IMR-90 (cell line): ENCODE measurements around the gene NADK2. TPM values are rescaled to one million over a fixed set of nuclear protein-coding genes. Genes with fewer than 3 reads are reported as not detected.

ENCODE experiments used
- ATAC-seq: fragments of 200-7000 bp; cut with Tn5 transposase; 2 replicates; pipeline ENCODE4 v1.9.1; 2020; ENCODE audit warnings: low read depth, mild to moderate bottlenecking, moderate library complexity
- BruUV-seq: library from RNA; stranded (reverse); fragments of 400-500 nt; replicated peaks from 2 replicates; lab custom pipeline; 2021; lab: Mats Ljungman, UMichigan
- CTCF ChIA-PET: fragments of 300-600 bp; formaldehyde crosslinking; extraction: SDS; loops from one replicate; lab custom pipeline; 2021; ENCODE audit warnings: antibody characterized with exemption; lab: Yijun Ruan, JAX
- POLR2A ChIA-PET: fragments of 300-600 bp; sonication (Branson Sonifier 250); formaldehyde crosslinking; loops from one replicate; lab custom pipeline; 2022; ENCODE audit warnings: antibody characterized with exemption; ENCODE audit not compliant: unreplicated experiment; lab: Charles Lee
- DNase-seq: peaks from one replicate; pipeline ENCODE4 v3.0.0; 2013
- H2AFZ ChIP-seq: replicated peaks from 2 replicates; pipeline ENCODE3; 2013; ENCODE audit warnings: low read length, mild to moderate bottlenecking; ENCODE audit not compliant: poor library complexity
- H2AK5ac ChIP-seq: 2 replicates; pipeline ENCODE4 v1.6.1; 2013; ENCODE audit warnings: low read depth, low read length, inconsistent platforms
- H2AK9ac ChIP-seq: replicated peaks from 2 replicates; pipeline ENCODE3; 2013; ENCODE audit warnings: mild to moderate bottlenecking, low read depth, low read length, moderate library complexity; ENCODE audit not compliant: poor library complexity
- H2BK120ac ChIP-seq: 2 replicates; pipeline ENCODE4 v1.6.1; 2013; ENCODE audit warnings: low read depth, low read length, inconsistent platforms
- H2BK15ac ChIP-seq: 3 replicates; pipeline ENCODE4 v1.6.1; 2013; ENCODE audit warnings: low read depth, low read length, inconsistent platforms
- H2BK20ac ChIP-seq: 2 replicates; pipeline ENCODE4 v1.6.1; 2013; ENCODE audit warnings: low read depth, mild to moderate bottlenecking, inconsistent platforms, low read length, moderate library complexity
- H2BK5ac ChIP-seq: 2 replicates; pipeline ENCODE4 v1.6.1; 2013; ENCODE audit warnings: mild to moderate bottlenecking, low read depth, low read length, inconsistent platforms; ENCODE audit not compliant: poor library complexity, severe bottlenecking
- H3K14ac ChIP-seq: replicated peaks from 2 replicates; pipeline ENCODE4 v1.6.1; 2013; ENCODE audit warnings: low read depth, low read length, inconsistent platforms
- H3K18ac ChIP-seq: 2 replicates; pipeline ENCODE4 v1.6.1; 2013; ENCODE audit warnings: low read depth, low read length, control low read depth
- H3K23ac ChIP-seq: 2 replicates; pipeline ENCODE4 v1.6.1; 2013; ENCODE audit warnings: low read depth, low read length, inconsistent platforms
- H3K27ac ChIP-seq: 2 replicates; pipeline ENCODE4 v1.5.1; 2013; ENCODE audit warnings: mild to moderate bottlenecking, control low read depth, low read length; ENCODE audit not compliant: insufficient read depth
- H3K27me3 ChIP-seq: 2 replicates; pipeline ENCODE4 v1.6.1; 2013; ENCODE audit warnings: low read length; ENCODE audit not compliant: control insufficient read depth, insufficient read depth
- H3K36me3 ChIP-seq: 2 replicates; pipeline ENCODE4 v1.6.1; 2013; ENCODE audit warnings: low read length, mixed read lengths; ENCODE audit not compliant: control insufficient read depth, insufficient read depth
- H3K4ac ChIP-seq: 2 replicates; pipeline ENCODE4 v1.6.1; 2013; ENCODE audit warnings: low read depth, low read length, inconsistent platforms
- H3K4me1 ChIP-seq: 2 replicates; pipeline ENCODE4 v1.6.1; 2013; ENCODE audit warnings: low read length, mixed read lengths; ENCODE audit not compliant: control insufficient read depth, insufficient read depth
- H3K4me2 ChIP-seq: 2 replicates; pipeline ENCODE4 v1.6.1; 2013; ENCODE audit warnings: low read depth, mild to moderate bottlenecking, control low read depth, low read length, moderate library complexity
- H3K4me3 ChIP-seq: 2 replicates; pipeline ENCODE4 v1.5.1; 2013; ENCODE audit warnings: low read depth, mild to moderate bottlenecking, control low read depth, low read length, moderate library complexity; ENCODE audit not compliant: insufficient read depth
- H3K56ac ChIP-seq: 2 replicates; pipeline ENCODE4 v1.6.1; 2013; ENCODE audit warnings: low read length, inconsistent platforms; ENCODE audit not compliant: insufficient read depth; ENCODE audit errors: extremely low read depth
- H3K79me1 ChIP-seq, 2 experiments: 2 replicates each; pipeline ENCODE4 v1.6.1; 2013; ENCODE audit warnings: low read length in 2 of 2, inconsistent platforms in 1 of 2, low read depth in 1 of 2
- H3K9ac ChIP-seq: 2 replicates; pipeline ENCODE4 v1.6.1; 2013; ENCODE audit warnings: low read depth, low read length, control low read depth
- H3K9me1 ChIP-seq: 2 replicates; pipeline ENCODE4 v1.6.1; 2013; ENCODE audit warnings: low read length, inconsistent platforms; ENCODE audit not compliant: insufficient read depth
- H3K9me3 ChIP-seq: 2 replicates; pipeline ENCODE4 v1.6.1; 2013; ENCODE audit warnings: low read length; ENCODE audit not compliant: control insufficient read depth, insufficient read depth
- H4K20me1 ChIP-seq: 2 replicates; pipeline ENCODE4 v1.6.1; 2013; ENCODE audit warnings: low read length, inconsistent platforms; ENCODE audit not compliant: insufficient read depth
- H4K5ac ChIP-seq: 2 replicates; pipeline ENCODE4 v1.6.1; 2013; ENCODE audit warnings: mild to moderate bottlenecking, low read depth, low read length, control low read depth
- H4K8ac ChIP-seq, 2 experiments: 2 replicates each; pipeline ENCODE4 v1.6.1; 2013; ENCODE audit warnings: low read depth in 2 of 2, low read length in 2 of 2, control low read depth in 1 of 2, inconsistent platforms in 1 of 2
- H4K91ac ChIP-seq: 2 replicates; pipeline ENCODE4 v1.6.1; 2013; ENCODE audit warnings: low read depth, low read length, inconsistent platforms; ENCODE audit not compliant: insufficient read depth
- CHD1 ChIP-seq: IDR thresholded peaks from 2 replicates; pipeline ENCODE4 v1.6.1; 2012; ENCODE audit warnings: low read depth, low read length, improper control_type of control experiment
- RFX5 ChIP-seq: IDR thresholded peaks from 2 replicates; pipeline ENCODE4 v1.8.0; 2012; ENCODE audit warnings: low read depth, mild to moderate bottlenecking, low read length, moderate library complexity
- WGBS, 2 experiments: methylation state at CpG; one replicate each; pipeline versions ENCODE4 v1.1.5 to v1.1.7; 2013; ENCODE audit warnings: missing lambda C conversion rate in 2 of 2; ENCODE audit not compliant: insufficient read length in 1 of 2; ENCODE audit errors: extremely low coverage in 2 of 2; 5-methylcytosine and 5-hydroxymethylcytosine counted together
- dilution Hi-C: fragments of 300-500 bp; cut with HindIII; formaldehyde crosslinking; loops from one replicate; pipeline ENCODE4 v1.14.3; 2018; ENCODE audit warnings: low sequenced_read_pairs; ENCODE audit not compliant: unreplicated experiment
- in situ Hi-C: fragments of 300-500 bp; cut with MboI; formaldehyde crosslinking; loops from 3 replicates; pipeline ENCODE4 v1.14.3; 2019; ENCODE audit warnings: low sequenced_read_pairs, inconsistent platforms, mixed read lengths
- intact Hi-C: fragments of 100-400 bp; cut with micrococcal nuclease; formaldehyde crosslinking; loops from 2 replicates; pipeline ENCODE4 v1.10.0; 2022
- polyA plus RNA-seq, 3 experiments: library from polyadenylated mRNA; depleted of rRNA; stranded (reverse); fragments of >200 nt; gene quantifications; 2 replicates each; pipeline ENCODE4 v1.2.3, GENCODE V29; 2012; ENCODE audit warnings: low replicate concordance in 1 of 3
- total RNA-seq: library from RNA; depleted of rRNA; stranded (reverse); fragments of >200 nt; gene quantifications from 2 replicates; pipeline ENCODE4 v1.2.3, GENCODE V29; 2012

NADK2 gene
- total and polyA plus RNA-seq, 2 of the 4 experiments (the other 2 are of a cell fraction), result 7.4 to 17.4 TPM

- H3K27me3 ChIP-seq, result peaks cover 4% of the 10 kb centered on the region; the same call in 1 of the 2 replicates
- whole genome bisulfite sequencing, 2 experiments, result no CpG with 5 or more reads among the region's 5 CpGs
- dilution Hi-C loops (no loop called here), intact Hi-C loops (no loop called here), in situ Hi-C loops (no loop called here)
- H3K36me3 ChIP-seq, result no peaks in the 10 kb centered on the region
- H4K5ac ChIP-seq, result no peak overlapping the region
- H3K79me1 ChIP-seq, result no peaks in the 10 kb centered on the region
- H3K4me3 ChIP-seq, result no peak overlapping the region
- CTCF ChIA-PET, result no interaction called here
- H3K56ac ChIP-seq, result no peak overlapping the region
- H2AK5ac ChIP-seq, result no peak overlapping the region
- no peak for ATAC-seq
- no peak overlapping the region for H3K4me2 ChIP-seq
- H4K20me1 ChIP-seq, result no peaks in the 10 kb centered on the region
- POLR2A ChIA-PET, result no interaction called here
- TF ChIP-seq RFX5 (no peak), CHD1 (no peak)
- H3K23ac ChIP-seq, result no peak overlapping the region
- no peaks in the 10 kb centered on the region for H3K9me1 ChIP-seq
- H2BK120ac ChIP-seq, result no peak overlapping the region
- H4K91ac ChIP-seq, result no peak overlapping the region
- H2BK15ac ChIP-seq, result no peak overlapping the region
- H2BK5ac ChIP-seq, result no peak overlapping the region
- H3K9ac ChIP-seq, result no peak overlapping the region
- H2AK9ac ChIP-seq, result no peak overlapping the region
- no peak overlapping the region for H3K27ac ChIP-seq
- no peak overlapping the region for H2BK20ac ChIP-seq
- no peaks in the 10 kb centered on the region for H3K9me3 ChIP-seq
- no peaks in the 10 kb centered on the region for H3K4me1 ChIP-seq
- no TSS peak for BruUV-seq
- H2AFZ ChIP-seq, result no peak overlapping the region
- no peak overlapping the region for H3K4ac ChIP-seq
- H3K18ac ChIP-seq, result no peak overlapping the region
- H3K14ac ChIP-seq, result no peak overlapping the region
- H4K8ac ChIP-seq, result no peak overlapping the region
- DNase-seq, result no peak
Measured at GRCh38 chr5:36277521-36278176, 35.9 kb upstream of the NADK2 start.
